RWPE2 (cell line): ENCODE results near the gene TNFRSF13B.
A peak's percentile ranks its signal among the peaks of the same experiment; 100 is the strongest.
"Not testable (repeated sequence)": the region's sequence is repeated elsewhere in the genome, so short reads cannot be mapped to it uniquely, and the experiment has no call there.

Source experiments
- ATAC-seq: fragments of 200-7000 bp; cut with Tn5 transposase; 3 replicates; pipeline ENCODE4 v1.9.1; 2021; ENCODE audit warnings: low read depth
- DNase-seq: peaks from one replicate; pipeline ENCODE4 v3.0.0-alpha.2; 2020; ENCODE audit warnings: low spot score
- H3K27ac ChIP-seq: fragments of 450-650 bp; 2 replicates; pipeline ENCODE4 v1.5.1; 2017; ENCODE audit warnings: mild to moderate bottlenecking; ENCODE audit not compliant: poor library complexity, severe bottlenecking
- H3K27me3 ChIP-seq: fragments of 250-450 bp; sonication (Bioruptor Pico); 2 replicates; pipeline ENCODE4 v1.5.1; 2021; ENCODE audit warnings: mild to moderate bottlenecking, moderate library complexity; ENCODE audit not compliant: insufficient read depth, poor library complexity, severe bottlenecking
- H3K36me3 ChIP-seq: fragments of 250-450 bp; sonication (Bioruptor Pico); 2 replicates; pipeline ENCODE4 v1.5.1; 2020; ENCODE audit warnings: low read depth, mild to moderate bottlenecking, moderate library complexity
- H3K4me1 ChIP-seq: fragments of 250-450 bp; sonication (Bioruptor Pico); 2 replicates; pipeline ENCODE4 v1.5.1; 2021; ENCODE audit warnings: mild to moderate bottlenecking, moderate library complexity; ENCODE audit not compliant: insufficient read depth, poor library complexity, severe bottlenecking
- H3K4me3 ChIP-seq: fragments of 250-450 bp; sonication (Bioruptor Pico); 2 replicates; pipeline ENCODE4 v1.5.1; 2021; ENCODE audit warnings: mild to moderate bottlenecking, moderate library complexity; ENCODE audit not compliant: severe bottlenecking
- H3K9me3 ChIP-seq: fragments of 250-450 bp; sonication (Bioruptor Pico); 2 replicates; pipeline ENCODE4 v1.5.1; 2021; ENCODE audit warnings: mild to moderate bottlenecking, moderate library complexity; ENCODE audit not compliant: severe bottlenecking
- CTCF ChIP-seq: fragments of 450-650 bp; IDR thresholded peaks from one replicate; pipeline ENCODE4 v1.5.1; 2017; ENCODE audit warnings: mild to moderate bottlenecking, moderate library complexity; ENCODE audit not compliant: poor library complexity, severe bottlenecking

The TNFRSF13B gene

DNA sequence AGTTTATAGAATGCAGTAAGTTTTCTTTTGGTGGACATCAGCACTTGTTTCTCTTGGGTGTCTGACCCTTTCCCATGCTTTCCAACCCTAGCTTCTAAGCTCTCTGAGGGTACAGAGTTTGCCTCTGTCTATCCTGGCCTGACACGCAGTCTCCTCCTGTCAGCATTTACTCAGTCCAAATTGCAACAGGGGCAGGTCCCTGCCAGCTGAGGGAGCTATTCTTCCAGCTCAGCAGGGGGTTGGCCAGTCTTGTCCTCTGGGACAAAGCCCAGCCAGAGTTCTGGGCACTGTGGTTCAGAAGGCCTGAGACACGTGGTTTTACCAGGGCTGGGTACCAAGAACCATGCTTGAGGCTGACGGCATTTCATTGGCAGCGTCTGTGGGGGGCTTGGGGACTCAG is 38.1 kb upstream of the TNFRSF13B start:
- not testable (repeated sequence) for H3K27me3 ChIP-seq, H3K36me3 ChIP-seq, DNase-seq, H3K4me3 ChIP-seq, H3K9me3 ChIP-seq
- ATAC-seq: peak; percentile 14; the same call in 1 of the 3 replicates
- H3K27ac ChIP-seq: peak overlapping the region; percentile 76
- TF ChIP-seq CTCF: peak; percentile 25
- peaks cover 16% of the 10 kb centered on the region for H3K4me1 ChIP-seq

GRCh38 chr17:17008621-17009397 is 36.9 kb upstream of the TNFRSF13B start:
- H3K27ac ChIP-seq: peak overlapping the region; percentile 76
- H3K4me1 ChIP-seq, H3K36me3 ChIP-seq, ATAC-seq, H3K27me3 ChIP-seq, H3K4me3 ChIP-seq, H3K9me3 ChIP-seq: not testable (repeated sequence)
- DNase-seq: peak; percentile 42

GRCh38 chr17:17007891-17008290 is 36.0 kb upstream of the TNFRSF13B start:
- H3K27me3 ChIP-seq, DNase-seq, H3K9me3 ChIP-seq, H3K27ac ChIP-seq, H3K36me3 ChIP-seq, H3K4me3 ChIP-seq, ATAC-seq, H3K4me1 ChIP-seq: not testable (repeated sequence)

DNA sequence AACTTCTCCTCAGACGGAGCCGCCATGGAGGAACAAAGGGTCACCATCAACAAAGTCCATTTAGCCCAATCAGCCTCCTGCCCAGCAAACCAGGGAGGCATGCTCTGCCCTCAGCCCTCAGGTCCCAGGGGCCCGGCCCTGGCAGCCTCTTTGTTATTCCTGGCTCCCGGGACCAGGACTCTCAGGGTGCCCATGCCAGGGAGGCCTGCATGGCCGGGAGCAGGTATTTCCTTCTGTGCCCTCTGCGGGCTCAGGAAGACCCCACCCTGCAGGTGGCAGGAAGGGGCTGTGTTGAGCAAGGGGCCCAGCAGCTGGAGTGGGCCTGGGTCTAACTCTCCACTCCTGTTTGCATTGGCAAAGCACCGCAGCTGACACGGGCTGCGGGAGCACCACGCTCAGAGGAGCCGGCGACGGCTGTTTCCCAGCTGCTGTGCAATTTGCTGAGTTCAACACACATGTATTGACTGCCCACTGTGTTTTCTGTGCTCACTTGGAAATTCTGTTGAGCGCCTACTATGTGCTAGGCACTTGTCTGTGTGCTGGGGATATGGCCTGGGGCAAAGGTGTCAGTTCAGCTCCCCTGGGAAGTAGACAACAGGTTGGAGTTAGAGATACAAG is 33.2 kb upstream of the TNFRSF13B start:
- not testable (repeated sequence) for H3K36me3 ChIP-seq, H3K27me3 ChIP-seq, H3K9me3 ChIP-seq, ATAC-seq, H3K4me1 ChIP-seq, H3K27ac ChIP-seq, H3K4me3 ChIP-seq, DNase-seq

- no peak for ATAC-seq
- no peak for DNase-seq
- Histone ChIP-seq H3K36me3 (no peaks in the 10 kb centered on the region), H3K4me3 (no peak overlapping the region), H3K4me1 (peaks cover under 1% of the 10 kb centered on the region), H3K27ac (no peak overlapping the region), H3K9me3 (no peaks in the 10 kb centered on the region), H3K27me3 (no peaks in the 10 kb centered on the region)
- TF ChIP-seq CTCF: no peak
Measured at GRCh38 chr17:17004251-17004996, 32.5 kb upstream of the TNFRSF13B start.

DNA sequence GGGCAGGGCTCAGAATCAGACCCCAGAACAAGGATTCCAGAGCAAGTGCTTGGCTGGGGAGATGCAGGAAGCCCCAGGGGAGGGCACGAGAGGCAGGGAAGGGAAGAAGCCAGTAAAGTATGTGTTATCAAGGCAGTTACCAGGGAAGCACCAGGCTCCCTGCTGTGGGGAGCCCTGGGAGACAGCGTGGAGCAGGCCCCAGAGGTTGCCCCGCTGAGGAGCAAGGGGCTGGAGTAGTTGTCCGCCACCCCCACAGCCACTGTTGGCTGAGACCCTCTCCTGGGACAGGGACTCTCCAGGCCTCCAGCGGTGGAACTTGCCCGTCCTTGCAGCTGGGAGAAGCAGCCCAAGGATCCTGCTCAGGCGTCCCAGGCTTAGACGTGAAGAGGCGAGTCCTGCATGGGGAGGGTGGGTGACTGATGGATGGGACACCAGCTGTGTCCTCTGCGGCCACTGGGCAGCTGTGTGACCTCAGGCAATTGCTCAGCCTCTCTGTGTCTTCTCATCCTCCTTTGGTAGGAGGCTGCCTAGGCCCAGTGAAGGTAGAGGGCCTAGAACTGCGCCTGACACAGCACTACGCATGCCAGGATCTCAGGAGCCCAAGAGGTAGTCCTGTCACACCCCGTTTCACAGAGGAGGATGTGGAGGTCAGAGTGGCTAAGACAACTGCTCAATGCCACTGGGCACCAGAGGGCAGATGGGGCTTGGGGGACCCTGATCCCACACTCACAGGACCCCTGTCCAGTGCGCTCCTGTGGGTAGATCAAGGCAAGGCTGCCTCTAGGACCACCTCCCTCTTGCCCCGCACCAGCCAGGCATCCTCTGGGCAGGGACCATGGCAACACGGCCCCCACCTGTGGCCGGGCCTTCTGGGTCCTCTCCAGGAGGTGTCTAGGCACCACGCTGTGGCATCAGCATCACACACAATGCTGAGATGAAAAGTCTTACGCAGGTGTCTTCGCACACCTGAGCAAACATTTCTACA is 31.1 kb upstream of the TNFRSF13B start:
- not testable (repeated sequence) for H3K4me3 ChIP-seq, DNase-seq, H3K36me3 ChIP-seq, H3K9me3 ChIP-seq, ATAC-seq, H3K27me3 ChIP-seq, H3K27ac ChIP-seq, H3K4me1 ChIP-seq
